HG02981 (cell line): ENCODE results near the gene DPY30.

Experiments
- ATAC-seq: cut with Tn5 transposase; IDR thresholded peaks from one replicate; pipeline ENCODE4 v1.9.1; 2021; ENCODE audit warnings: mild to moderate bottlenecking, moderate library complexity; ENCODE audit not compliant: unreplicated experiment

The DPY30 gene

GRCh38 chr2:31979018-31979417 lies 60.6 kb downstream of the DPY30 start:
- no peak for ATAC-seq

- ATAC-seq, result no peak
Observed at GRCh38 chr2:31978436-31978835, 61.2 kb downstream of the DPY30 start.
